HG03025 (cell line): ENCODE measurements around the gene PAX8.
"Not testable (repeated sequence)": the region's sequence is repeated elsewhere in the genome, so short reads cannot be mapped to it uniquely, and the experiment has no call there.

Experiments
- ATAC-seq: cut with Tn5 transposase; IDR thresholded peaks from one replicate; pipeline ENCODE4 v1.9.1; 2021; ENCODE audit warnings: mild to moderate bottlenecking, moderate library complexity; ENCODE audit not compliant: unreplicated experiment, low FRiP score

The PAX8 gene

DNA sequence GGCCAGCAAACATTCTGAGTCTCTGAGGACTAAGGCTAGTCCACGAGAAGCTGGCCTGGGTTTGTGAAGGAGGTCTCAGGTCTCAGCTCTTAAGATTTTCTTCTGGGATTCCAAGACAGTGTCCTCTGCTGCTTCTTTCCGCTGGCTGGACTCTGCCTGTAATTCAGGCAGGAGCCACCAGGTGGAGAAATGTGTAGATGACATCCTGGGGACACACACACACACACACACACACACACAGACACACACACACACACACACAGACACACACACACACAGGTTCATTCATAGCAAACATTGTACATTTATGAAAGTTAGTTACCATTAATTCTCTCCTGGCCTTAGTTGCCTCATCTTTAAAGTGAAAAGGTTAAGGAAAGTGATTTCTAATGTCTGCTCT is 18.9 kb upstream of the PAX8 start:
- ATAC-seq = not testable (repeated sequence)

DNA sequence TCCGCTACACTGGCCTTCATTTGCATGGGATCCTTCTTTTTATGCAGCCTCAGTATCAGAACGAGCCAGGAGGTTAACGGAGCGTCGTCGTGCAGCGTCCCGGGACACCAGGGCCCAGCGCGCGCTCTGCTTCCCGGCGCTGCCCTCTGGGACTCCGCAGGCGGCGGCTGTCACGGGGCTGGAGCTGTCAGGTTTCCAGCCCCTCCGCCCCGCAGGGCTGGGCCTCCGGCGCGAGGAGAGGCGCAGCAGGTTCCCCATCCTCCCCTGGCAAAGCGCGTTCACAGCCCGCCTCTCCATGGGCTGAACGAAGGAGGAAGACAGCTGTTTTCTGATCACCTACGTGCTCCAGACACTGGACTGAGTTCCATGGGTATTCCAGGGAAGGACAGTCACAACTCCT is 12.5 kb upstream of the PAX8 start:
- no peak for ATAC-seq

DNA sequence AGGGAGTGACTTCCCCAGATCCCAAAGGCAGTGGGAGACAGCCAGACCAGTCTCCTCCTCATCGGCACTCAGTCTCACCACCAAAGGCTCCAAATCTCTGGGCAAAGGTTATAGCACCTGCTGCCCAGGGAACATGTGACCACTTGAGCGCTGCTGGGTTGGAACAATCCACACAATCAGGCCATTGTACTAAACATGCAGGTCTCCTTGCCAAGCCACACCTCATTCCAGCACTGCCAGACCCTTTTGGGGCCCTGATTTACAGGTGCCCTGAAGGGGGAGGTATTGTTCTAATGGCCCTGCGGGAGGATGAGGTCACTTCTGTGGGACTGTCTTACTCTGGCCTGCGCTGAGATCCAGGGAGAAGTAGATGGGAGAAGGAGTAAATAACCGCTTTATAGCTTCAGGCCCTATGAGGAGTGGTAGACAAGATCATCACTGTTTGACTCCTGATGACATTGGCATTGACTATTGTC is 10.0 kb upstream of the PAX8 start:
- ATAC-seq = not testable (repeated sequence)

- not testable (repeated sequence) for ATAC-seq
These were observed 9.5 kb upstream of the PAX8 start for GRCh38 chr2:113288117-113288673.

DNA sequence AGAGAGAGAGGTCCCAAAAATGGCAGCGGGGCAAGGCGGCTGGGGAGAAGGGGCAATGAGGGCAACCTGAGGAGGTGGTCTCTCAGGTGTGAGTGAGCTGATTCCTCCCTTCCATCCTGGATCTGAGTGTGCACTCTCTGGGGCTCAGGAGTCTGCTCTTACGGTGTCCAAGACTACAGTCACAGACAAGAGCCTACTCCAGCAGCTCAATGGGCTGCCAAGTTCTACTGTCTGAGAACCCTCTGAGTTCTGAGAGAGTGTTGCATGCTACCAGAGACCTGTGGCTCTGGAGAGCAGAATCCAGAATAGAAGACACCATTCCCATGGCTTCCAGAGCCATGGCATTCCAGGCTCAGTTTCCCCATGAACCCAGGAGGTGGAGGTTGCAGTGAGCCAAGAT is 7.1 kb upstream of the PAX8 start:
- no peak for ATAC-seq

GRCh38 chr2:113284999-113285398 is 6.3 kb upstream of the PAX8 start:
- ATAC-seq = not testable (repeated sequence)

GRCh38 chr2:113284476-113284875 is 5.8 kb upstream of the PAX8 start:
- ATAC-seq = no peak

DNA sequence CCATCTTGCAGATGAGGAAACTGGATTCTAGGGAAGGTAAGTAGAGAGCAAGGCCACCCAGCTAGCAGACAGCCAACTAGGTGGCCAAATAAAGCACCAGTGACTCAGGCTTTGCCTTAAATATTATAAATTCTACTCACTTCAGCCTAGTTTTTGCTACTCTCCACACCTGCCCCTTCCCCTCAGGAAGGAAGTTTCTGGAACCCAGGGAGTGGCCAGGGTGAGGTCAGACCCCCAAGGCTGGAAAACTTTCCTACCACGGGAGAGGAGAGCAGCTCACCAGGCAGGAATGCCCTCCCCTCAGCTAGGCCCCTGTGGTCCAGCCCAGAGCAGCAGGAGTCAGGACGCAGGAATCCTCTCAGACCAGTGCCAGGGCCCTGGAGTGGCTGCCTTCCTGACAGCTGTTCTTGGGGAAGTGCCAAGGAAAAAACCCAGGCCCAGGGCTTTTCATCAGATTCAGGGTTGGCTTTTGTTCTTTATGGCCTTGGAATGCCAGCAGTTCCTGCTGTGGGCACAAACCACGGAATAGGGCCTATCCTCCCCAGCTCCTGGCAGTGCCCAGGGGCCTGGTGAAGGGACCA is 5.1 kb upstream of the PAX8 start:
- no peak for ATAC-seq

GRCh38 chr2:113282747-113283533 is 4.2 kb upstream of the PAX8 start:
- ATAC-seq = no peak

DNA sequence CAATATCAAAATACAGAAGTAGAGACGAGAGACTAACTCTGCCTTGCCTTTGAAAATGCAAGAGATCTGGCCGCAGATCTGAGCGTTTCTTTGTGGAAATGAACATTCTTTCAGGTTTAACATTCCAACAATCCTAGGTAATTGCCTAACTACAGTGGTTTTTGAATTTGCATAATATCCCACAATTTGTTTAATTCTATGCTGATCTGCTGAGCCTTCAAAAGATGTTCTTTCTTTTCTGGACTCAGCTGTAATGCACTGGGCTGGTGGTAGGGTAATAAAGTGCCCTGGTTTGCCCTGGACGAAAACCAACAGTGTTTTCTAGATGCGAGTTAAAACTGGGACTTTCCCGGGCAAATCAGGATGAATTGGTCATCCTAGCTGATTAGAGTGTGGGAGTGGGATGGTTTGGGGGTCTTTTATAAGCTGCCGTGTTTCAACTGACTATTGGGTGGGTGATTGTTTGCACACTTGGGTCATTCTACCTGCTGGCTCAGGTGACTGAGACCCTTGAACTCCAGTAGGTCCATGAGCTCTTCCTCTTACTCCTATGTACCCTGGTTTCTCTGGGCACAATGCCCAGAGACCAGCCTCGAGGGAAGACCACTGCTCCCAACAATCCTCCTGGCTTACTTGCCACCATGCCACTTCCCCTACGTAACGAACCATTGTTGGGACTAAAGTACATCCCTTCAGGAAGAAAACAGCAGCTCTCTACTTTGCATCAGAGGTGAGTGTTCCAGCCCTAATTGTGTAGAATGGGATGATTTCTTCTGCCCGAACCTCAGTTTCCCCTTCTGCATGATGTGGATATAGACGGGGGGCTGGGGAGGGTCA is 3.4 kb upstream of the PAX8 start:
- no peak for ATAC-seq

DNA sequence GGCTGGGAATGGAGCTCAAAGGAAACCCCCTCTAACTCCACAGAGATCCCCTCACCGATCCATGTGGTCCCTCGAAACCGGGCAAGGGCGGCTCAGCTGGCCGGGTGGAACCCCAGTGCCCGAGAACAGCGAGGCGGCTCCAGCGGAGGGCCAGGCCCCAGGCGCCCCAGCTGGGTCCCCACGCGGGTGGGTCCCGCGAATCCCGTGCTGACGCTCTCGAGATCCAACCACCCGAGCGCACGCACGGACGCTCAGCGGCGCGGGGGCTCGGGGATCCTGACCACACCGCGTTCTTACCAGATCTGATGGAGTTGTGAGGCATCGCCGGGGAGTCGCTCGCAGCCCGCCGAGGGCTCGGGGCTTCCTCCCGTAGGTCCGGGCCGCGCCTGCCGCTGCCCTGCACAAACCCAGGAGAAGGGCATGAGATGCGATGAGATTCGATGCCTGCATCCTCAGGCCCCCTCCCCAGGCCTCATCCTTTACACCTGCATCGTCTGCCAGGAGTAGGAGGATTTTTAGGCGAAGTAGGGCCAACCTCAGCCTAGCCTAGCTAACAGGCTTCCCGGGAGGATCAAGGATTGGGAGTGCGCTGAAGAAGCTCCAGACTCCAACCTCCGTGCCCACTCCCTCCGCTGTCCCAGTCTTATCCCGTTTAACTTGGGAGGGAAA is 514 bp downstream of the PAX8 start:
- no peak for ATAC-seq

DNA sequence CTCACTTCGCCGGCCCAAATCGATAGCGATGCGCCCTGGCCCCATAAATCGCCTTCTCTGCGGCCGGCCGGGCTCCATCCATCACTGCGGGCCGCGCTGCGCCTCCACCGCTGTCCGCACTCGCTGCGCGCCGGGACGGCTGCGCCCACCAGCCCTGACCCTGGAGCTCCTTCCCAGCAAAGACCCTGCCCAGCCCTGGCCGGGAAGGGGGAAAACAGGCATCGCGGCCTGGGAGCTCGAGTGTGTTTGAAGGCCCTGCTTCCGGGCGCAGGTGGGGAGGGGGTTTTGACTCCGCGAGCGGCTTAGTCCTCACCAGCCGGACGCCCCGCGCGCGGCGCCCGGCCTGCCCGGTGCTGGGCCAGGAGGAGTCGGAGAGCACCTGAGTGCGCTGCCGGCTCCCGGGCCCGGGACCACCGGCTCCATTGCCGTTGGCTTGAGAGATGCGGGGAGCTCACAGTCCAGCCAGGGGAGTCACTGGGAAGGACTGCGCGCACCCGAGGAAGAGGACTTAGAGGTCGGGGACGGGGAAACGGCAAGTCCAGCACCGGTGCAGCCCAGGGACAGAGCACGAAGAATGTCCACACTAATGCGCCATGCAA is 1.1 kb downstream of the PAX8 start:
- ATAC-seq = no peak

GRCh38 chr2:113276761-113277425 is 1.8 kb downstream of the PAX8 start:
- ATAC-seq = no peak

GRCh38 chr2:113276216-113276760 is 2.4 kb downstream of the PAX8 start:
- ATAC-seq = no peak

DNA sequence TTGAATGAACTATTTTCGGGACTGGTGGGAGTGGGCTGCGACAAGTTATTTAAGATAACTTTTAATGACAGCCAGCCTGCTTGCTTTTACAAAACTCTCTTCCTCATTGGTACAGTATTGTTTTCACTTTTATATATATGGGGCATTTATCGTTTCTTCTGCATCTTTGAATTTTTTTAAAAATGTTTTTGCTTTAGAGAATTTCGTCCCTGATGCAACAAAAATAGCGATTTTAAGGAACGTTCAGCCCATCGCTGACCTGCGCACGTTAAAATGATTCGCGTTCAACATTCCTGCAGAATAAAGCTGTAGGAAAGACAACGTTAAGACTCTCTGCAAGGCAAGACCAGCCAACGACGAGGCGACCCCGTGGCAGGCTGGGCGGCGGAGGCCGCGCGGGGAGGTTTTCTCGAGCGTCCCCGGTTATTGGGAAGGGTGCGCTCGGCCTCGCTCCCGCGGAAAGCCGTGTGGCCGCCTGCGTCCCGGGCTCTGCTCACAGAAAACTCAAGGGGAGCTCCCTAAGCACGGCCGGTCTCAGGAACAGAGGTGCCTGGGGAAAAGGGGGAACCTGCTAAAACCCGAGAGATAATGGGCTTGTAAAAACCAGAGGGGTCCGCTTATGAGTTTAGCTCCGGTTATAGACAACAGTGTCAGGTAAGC is 3.0 kb downstream of the PAX8 start:
- no peak for ATAC-seq

DNA sequence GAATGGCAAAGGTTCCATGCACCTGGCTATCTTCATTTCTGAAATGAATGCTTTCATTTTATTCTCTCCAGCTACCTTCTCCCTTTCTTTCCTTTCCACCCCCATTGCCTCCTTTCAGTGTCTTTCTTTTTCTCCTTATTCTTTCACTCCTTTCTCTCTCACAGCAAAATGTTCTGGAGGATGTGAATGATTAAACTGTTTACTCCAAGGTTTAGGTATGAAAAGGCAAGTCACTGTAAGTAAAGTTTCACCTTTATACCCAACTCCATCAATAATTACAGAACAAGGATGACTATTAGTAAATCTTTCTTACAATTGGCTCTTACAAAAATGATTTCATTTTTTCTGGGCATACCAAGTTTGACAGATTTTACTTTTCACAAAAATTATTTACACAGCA is 4.3 kb downstream of the PAX8 start:
- no peak for ATAC-seq

DNA sequence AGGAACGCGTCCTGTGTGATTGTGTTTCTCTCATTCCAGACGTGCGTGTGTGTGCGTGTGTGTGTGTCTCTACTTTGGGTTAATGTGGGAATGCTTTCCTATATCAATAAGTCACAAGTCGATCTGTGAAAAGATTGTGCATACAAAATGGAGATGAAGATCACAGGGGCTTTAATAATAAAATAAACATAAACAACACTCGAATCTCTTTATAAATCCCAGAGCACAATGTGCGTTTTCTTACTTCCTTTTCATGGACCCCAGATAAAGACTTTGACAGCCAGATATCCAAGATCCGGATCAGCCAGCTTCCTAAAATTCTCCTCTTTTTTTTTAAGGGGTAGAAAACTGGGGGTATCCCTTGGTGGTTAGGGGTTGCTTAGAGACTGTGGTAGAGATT is 4.7 kb downstream of the PAX8 start:
- ATAC-seq = no peak

DNA sequence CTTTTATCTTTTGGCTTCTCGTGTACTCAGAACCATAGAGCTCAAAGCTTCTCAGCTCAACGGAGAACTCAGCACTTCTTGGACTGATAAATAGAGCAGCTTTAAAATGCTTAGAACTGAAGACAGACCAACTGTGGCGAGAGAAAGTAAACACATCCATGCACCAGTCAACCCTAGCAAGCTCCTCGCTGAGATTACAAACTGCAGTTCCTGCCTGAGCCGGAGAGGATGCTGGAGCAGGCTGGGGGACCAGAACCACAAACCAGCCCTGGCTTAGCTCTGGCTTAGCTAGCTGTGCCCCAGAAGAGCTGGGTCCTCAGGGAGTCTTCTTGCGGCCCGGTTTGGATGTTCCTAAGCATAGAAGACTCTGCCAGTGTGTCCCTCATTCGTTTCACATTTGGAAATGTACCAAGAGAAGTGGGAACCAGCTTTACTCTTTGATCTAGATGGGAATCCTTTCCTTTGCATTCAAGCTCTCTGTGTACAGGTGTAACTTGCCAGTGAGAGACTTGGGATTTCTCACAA is 5.6 kb downstream of the PAX8 start:
- no peak for ATAC-seq

DNA sequence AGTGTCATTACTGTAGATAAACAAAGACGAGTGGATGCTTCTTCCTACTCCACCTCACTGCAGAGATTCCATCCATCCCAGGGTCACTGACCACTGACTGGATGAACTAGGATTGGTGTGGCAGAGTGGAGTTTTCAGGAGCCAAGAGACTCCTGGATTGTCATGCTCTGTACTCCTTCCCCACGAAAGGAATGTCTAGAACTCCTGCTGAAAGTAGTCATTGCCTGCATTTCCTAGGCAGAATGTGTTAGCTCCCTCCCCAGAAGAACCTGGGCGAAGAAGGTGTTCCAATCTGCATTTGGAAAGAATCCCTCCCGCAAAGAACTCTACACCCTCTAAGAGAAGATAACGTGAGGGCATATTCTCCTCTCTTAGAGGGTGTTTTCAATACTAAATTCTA is 6.2 kb downstream of the PAX8 start:
- no peak for ATAC-seq
